CD4-positive, alpha-beta T cell (primary cell): Measurements from ENCODE around the gene PTPRF. TPM values are rescaled to one million over a fixed set of nuclear protein-coding genes. Genes with fewer than 3 reads are reported as not detected.

ENCODE experiments used
- ATAC-seq: fragments of 200-7000 bp; cut with Tn5 transposase; one replicate; pipeline ENCODE4 v1.10.0; 2022; ENCODE audit warnings: mild to moderate bottlenecking; ENCODE audit not compliant: poor library complexity
- CTCF ChIA-PET: fragments of 350-600 bp; sonication (Branson Sonifier 250); formaldehyde crosslinking; loops from one replicate; lab custom pipeline; 2021; ENCODE audit warnings: antibody characterized with exemption, inconsistent platforms; lab: Charles Lee
- POLR2A ChIA-PET: fragments of 350-600 bp; sonication (Branson Sonifier 250); formaldehyde crosslinking; loops from one replicate; lab custom pipeline; 2021; ENCODE audit warnings: antibody characterized with exemption, inconsistent platforms; lab: Charles Lee
- DNase-seq, 14 experiments: peaks; one replicate each; pipeline ENCODE4 v3.0.0-alpha.2; 2013 to 2020; ENCODE audit warnings: mixed read lengths in 2 of 14
- H3K27ac ChIP-seq, 2 donors: one replicate each; pipeline versions ENCODE4 v1.5.1 to v1.7.0; 2013; ENCODE audit warnings: low read length in 2 of 2, low read depth in 1 of 2, mild to moderate bottlenecking in 1 of 2
- H3K27me3 ChIP-seq, 2 experiments: 1 replicate in 1 of 2; 2 replicates in 1 of 2; pipeline versions ENCODE4 v1.6.1 to v1.7.0; 2013; ENCODE audit warnings: low read length in 2 of 2, control low read depth in 1 of 2, mild to moderate bottlenecking in 1 of 2, moderate library complexity in 1 of 2; ENCODE audit not compliant: insufficient read depth in 2 of 2, control insufficient read depth in 1 of 2
- H3K36me3 ChIP-seq: one replicate; pipeline ENCODE4 v1.6.1; 2013; ENCODE audit warnings: low read length, control low read depth; ENCODE audit not compliant: insufficient read depth
- H3K4me1 ChIP-seq: one replicate; pipeline ENCODE4 v1.6.1; 2013; ENCODE audit warnings: low read length, control low read depth; ENCODE audit not compliant: insufficient read depth
- H3K4me3 ChIP-seq: one replicate; pipeline ENCODE4 v1.5.1; 2013; ENCODE audit warnings: mild to moderate bottlenecking, low read length, moderate library complexity
- H3K9me3 ChIP-seq, 2 experiments: 1 replicate in 1 of 2; 2 replicates in 1 of 2; pipeline versions ENCODE4 v1.6.1 to v1.7.0; 2013; ENCODE audit warnings: low read length in 2 of 2, mild to moderate bottlenecking in 2 of 2, control low read depth in 1 of 2, moderate library complexity in 1 of 2; ENCODE audit not compliant: control insufficient read depth in 1 of 2, insufficient read depth in 1 of 2
- H3K27ac Mint-ChIP-seq: one replicate; pipeline ENCODE4 v1.8.0; 2020; ENCODE audit warnings: mixed read lengths
- H3K27me3 Mint-ChIP-seq: one replicate; pipeline ENCODE4 v1.8.0; 2021; ENCODE audit warnings: mixed read lengths
- H3K36me3 Mint-ChIP-seq: one replicate; pipeline ENCODE4 v1.8.0; 2021; ENCODE audit warnings: low read depth, mixed read lengths
- H3K4me1 Mint-ChIP-seq: one replicate; pipeline ENCODE4 v1.8.0; 2021; ENCODE audit warnings: low read depth, mixed read lengths
- H3K4me3 Mint-ChIP-seq: one replicate; pipeline ENCODE4 v1.8.0; 2020; ENCODE audit warnings: mild to moderate bottlenecking, mixed read lengths
- H3K9me3 Mint-ChIP-seq: one replicate; pipeline ENCODE4 v1.8.0; 2020; ENCODE audit warnings: mixed read lengths
- intact Hi-C, 2 experiments: fragments of 100-400 bp; cut with DNase I in 1 of 2; cut with micrococcal nuclease in 1 of 2; formaldehyde crosslinking; loops; one replicate each; pipeline versions ENCODE4 v1.15.1 to v1.9.0; 2023 to 2025; cut with DNase I, micrococcal nuclease
- total RNA-seq, 174 experiments: library from RNA in 2 of 174; stranded (reverse) in 2 of 174; gene quantifications; one replicate each; pipeline ENCODE4 v1.2.3 and lab custom pipeline; 2021 to 2026
- TF ChIP-seq, protein P1 (sequence below): fragments of 200-600 bp; IDR thresholded peaks from one replicate; pipeline ENCODE4 v1.8.0; 2022; ENCODE audit warnings: antibody characterized with exemption, mild to moderate bottlenecking

Gene PTPRF
- total RNA-seq, 2 experiments from 2014 or later, result 0.14 TPM

DNA sequence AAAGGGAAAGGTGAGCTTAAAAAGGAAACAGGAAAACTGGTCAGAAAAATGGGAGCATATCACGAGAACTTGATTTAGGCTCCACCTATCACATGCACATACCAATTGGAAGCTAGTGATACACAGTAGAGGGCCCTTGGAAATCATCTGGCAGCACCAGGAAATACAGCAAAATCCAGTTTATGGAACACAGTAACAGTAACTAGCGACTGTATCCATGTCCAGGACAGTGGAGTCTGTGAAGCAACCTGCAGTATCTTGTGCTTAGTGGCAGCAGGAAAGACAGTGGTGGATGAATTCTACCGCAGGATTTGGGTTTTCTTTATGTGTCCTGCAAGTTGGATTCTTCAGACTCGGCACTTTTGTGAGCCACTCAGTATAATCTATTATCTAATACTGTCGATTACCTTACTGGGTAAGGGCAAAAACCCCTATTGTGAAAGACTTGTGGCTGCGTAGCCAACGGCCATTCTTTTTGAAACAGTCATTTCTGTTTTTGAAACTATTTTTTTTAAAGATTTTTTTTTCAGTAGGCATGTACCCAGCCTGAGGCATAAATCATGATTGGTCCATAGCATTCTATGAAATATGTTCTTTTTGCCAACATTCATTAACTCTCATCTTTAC is 117.7 kb downstream of the PTPRF start:
- TF ChIP-seq, protein P1, sequence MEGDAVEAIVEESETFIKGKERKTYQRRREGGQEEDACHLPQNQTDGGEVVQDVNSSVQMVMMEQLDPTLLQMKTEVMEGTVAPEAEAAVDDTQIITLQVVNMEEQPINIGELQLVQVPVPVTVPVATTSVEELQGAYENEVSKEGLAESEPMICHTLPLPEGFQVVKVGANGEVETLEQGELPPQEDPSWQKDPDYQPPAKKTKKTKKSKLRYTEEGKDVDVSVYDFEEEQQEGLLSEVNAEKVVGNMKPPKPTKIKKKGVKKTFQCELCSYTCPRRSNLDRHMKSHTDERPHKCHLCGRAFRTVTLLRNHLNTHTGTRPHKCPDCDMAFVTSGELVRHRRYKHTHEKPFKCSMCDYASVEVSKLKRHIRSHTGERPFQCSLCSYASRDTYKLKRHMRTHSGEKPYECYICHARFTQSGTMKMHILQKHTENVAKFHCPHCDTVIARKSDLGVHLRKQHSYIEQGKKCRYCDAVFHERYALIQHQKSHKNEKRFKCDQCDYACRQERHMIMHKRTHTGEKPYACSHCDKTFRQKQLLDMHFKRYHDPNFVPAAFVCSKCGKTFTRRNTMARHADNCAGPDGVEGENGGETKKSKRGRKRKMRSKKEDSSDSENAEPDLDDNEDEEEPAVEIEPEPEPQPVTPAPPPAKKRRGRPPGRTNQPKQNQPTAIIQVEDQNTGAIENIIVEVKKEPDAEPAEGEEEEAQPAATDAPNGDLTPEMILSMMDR, result no peak
- H3K27me3 Mint-ChIP-seq, result no peaks in the 10 kb centered on the region
- Histone ChIP-seq H3K36me3 (peaks cover 4% of the 10 kb centered on the region), H3K9me3 (no peaks in the 10 kb centered on the region), H3K27ac (no peak overlapping the region), H3K4me3 (no peak overlapping the region), H3K27me3 (no peaks in the 10 kb centered on the region), H3K4me1 (peaks cover 27% of the 10 kb centered on the region)
- no peaks in the 10 kb centered on the region for H3K9me3 Mint-ChIP-seq
- peaks cover 21% of the 10 kb centered on the region for H3K36me3 Mint-ChIP-seq
- ChIA-PET POLR2A (interaction anchor here (0.6 kb wide), 1 partner anchor 1308 kb away, joined by 3 read pairs; no protein-coding TSS in a partner anchor), CTCF (no interaction called here)
- peak overlapping the region; percentile 90 for H3K27ac Mint-ChIP-seq
- no peak for ATAC-seq
- intact Hi-C loops, result loop anchor here in 1 of 2 experiments (2.0 kb wide), 1 partner anchor 298 kb away; the partner anchor contains the start of gene IPO13
- DNase-seq, result peak in 1 of 14 experiments; percentile 22
- peak overlapping the region; percentile 98 for H3K4me3 Mint-ChIP-seq
- H3K4me1 Mint-ChIP-seq, result peaks cover 32% of the 10 kb centered on the region

DNA sequence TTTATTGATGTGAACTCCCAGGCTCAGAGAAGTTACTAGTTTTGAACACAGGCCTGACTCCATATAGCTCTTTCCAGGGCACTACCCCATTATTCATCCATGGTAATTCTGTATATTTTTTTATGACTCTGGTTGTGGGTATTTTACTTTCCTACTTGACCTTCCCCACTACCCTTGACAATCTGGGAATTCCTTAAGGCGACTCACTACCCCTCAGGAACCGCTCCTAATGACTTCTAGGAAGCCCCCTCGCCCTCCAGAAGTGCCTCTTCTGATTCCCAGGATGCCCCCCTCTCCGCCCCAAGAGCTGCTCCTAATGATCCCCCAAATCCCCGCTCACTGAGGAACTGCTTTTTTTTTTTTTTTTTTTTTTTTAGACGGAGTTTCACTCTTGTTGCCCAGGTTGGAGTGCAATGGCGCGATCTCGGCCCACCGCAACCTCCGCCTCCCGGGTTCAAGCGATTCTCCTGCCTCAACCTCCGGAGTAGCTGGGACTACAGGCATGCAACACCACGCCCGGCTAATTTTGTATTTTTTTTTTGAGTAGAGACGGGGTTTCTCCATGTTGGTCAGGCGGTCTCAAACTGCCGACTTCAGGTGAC is 118.3 kb downstream of the PTPRF start:
- Mint-ChIP-seq H3K9me3 (no peaks in the 10 kb centered on the region), H3K4me1 (peaks cover 36% of the 10 kb centered on the region), H3K27me3 (no peaks in the 10 kb centered on the region), H3K36me3 (peaks cover 27% of the 10 kb centered on the region), H3K27ac (peak overlapping the region; percentile 90), H3K4me3 (peak overlapping the region; percentile 98)
- ATAC-seq (no peak), DNase-seq (peak in 2 of 14 experiments; percentile 33 to 40)
- TF ChIP-seq, protein P1, result no peak
- POLR2A ChIA-PET, result interaction anchor here (0.8 to 2.8 kb wide), 9 partner anchors 9 to 991 kb away, joined by 3 to 33 read pairs (median 4); partner anchors contain the start of genes CFAP57, EBNA1BP2, HYI and PPIH
- H3K4me3 ChIP-seq, result peak overlapping the region; percentile 91
- H3K27me3 ChIP-seq, result no peaks in the 10 kb centered on the region
- intact Hi-C loops, result loop anchor here in 1 of 2 experiments (2.0 kb wide), 1 partner anchor 298 kb away; the partner anchor contains the start of gene IPO13
- H3K36me3 ChIP-seq, result peaks cover 11% of the 10 kb centered on the region
- H3K9me3 ChIP-seq, result no peaks in the 10 kb centered on the region
- peak overlapping the region in 1 of 2 donors; percentile 92 for H3K27ac ChIP-seq
- H3K4me1 ChIP-seq, result peaks cover 32% of the 10 kb centered on the region
- CTCF ChIA-PET, result interaction anchor here (0.6 to 1.9 kb wide), 2 partner anchors 58 to 575 kb away, joined by 3 to 6 read pairs; partner anchors contain the start of gene ST3GAL3

DNA sequence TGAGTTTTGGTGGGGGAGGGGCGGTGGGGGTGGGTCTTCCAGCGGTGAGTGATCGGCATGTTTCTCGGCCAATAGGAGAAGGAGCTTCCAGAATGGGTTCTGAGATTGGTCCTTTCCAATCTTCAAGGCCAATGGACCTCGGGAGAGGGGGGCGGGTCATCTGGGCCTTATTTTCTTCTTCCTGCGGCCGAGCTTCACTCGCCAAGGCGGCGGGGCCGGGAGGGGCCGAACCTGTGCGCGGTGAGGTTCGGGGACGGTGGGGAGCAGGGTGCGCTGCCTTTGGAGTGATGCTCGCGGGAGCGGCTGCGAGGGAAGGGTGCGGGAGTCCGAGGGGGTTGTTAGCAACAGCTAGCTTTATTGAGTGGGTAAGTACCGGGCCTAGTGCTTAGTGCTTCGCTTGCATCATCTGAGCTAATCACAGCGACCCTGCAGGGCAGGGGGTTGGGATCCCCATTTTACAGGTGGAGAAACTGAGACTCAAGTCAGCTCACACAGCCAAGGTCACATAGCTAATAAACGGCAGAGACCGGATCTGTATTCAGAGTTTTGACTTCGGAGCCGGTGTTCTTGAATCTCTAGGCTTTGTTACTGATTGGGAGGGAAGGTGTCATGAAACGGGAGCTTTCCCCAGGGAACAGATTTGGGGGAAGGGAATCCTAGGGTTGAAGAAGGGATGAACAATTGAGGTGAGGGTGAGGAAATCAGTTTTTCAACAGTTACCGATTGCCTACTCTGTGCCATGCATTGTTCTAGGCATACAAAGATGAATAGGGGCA is 119.8 kb downstream of the PTPRF start:
- Histone ChIP-seq H3K27me3 (no peaks in the 10 kb centered on the region), H3K4me1 (peaks cover 32% of the 10 kb centered on the region), H3K36me3 (peaks cover 24% of the 10 kb centered on the region), H3K9me3 (no peaks in the 10 kb centered on the region), H3K27ac (peak overlapping the region; percentile 75 to 79), H3K4me3 (peak overlapping the region; percentile 91)
- peak overlapping the region; percentile 98 for H3K4me3 Mint-ChIP-seq
- H3K9me3 Mint-ChIP-seq, result no peaks in the 10 kb centered on the region
- H3K36me3 Mint-ChIP-seq, result peaks cover 43% of the 10 kb centered on the region
- TF ChIP-seq, protein P1, result no peak
- CTCF ChIA-PET, result interaction anchor here (1.6 to 1.9 kb wide), 2 partner anchors 10 to 56 kb away, joined by 4 to 6 read pairs; partner anchors contain the start of gene ST3GAL3
- intact Hi-C loops, result loop anchor here (1.0 to 10.0 kb wide), 5 partner anchors 57 to 883 kb away; partner anchors contain the start of genes C1orf50 (in 1 of the 2), ERI3 (in 1 of the 2), P3H1 (in 1 of the 2) and SLC6A9 (in 1 of the 2)
- peaks cover 41% of the 10 kb centered on the region for H3K4me1 Mint-ChIP-seq
- peak overlapping the region; percentile 90 for H3K27ac Mint-ChIP-seq
- ATAC-seq (peak; percentile 71), DNase-seq (peak in 13 of 14 experiments; percentile 78 to 96 (median 86))
- POLR2A ChIA-PET, result interaction anchor here (0.7 to 2.8 kb wide), 15 partner anchors 9 to 992 kb away, joined by 3 to 33 read pairs (median 4); partner anchors contain the start of genes CDC20, CFAP57, EBNA1BP2 and HYI
- H3K27me3 Mint-ChIP-seq, result no peaks in the 10 kb centered on the region
